NOMO-1 treated with DMSO at 0.1 percent for 48 hours (cell line): ENCODE measurements around the gene MGAT3.
"Not testable (repeated sequence)": the region's sequence is repeated elsewhere in the genome, so short reads cannot be mapped to it uniquely, and the experiment has no call there.

Experiments used
- DNase-seq: peaks from one replicate; lab custom pipeline; 2025; ENCODE audit not compliant: unreplicated experiment; lab: John Stamatoyannopoulos, UW

Gene MGAT3

DNA sequence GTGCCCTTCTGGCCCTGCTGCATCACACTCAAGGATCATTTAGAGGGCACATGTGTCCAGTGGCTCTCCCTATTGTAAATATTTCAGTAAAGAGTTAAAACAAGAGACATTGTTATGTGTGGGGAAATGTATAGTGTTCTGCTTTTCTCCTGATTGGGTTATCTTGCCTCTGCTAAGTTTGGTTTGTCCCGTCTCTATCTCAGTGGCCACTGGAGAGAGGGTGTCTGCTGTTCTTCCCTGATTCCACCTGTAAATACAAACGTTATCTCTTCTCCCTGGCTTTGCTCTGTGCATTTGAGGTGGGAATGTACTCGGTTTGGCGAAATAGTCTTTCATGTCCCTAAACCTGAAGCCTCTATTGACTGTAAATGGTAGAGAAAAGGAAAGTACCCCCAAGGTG, 51.6 kb downstream of the MGAT3 start:
- DNase-seq = no peak

DNA sequence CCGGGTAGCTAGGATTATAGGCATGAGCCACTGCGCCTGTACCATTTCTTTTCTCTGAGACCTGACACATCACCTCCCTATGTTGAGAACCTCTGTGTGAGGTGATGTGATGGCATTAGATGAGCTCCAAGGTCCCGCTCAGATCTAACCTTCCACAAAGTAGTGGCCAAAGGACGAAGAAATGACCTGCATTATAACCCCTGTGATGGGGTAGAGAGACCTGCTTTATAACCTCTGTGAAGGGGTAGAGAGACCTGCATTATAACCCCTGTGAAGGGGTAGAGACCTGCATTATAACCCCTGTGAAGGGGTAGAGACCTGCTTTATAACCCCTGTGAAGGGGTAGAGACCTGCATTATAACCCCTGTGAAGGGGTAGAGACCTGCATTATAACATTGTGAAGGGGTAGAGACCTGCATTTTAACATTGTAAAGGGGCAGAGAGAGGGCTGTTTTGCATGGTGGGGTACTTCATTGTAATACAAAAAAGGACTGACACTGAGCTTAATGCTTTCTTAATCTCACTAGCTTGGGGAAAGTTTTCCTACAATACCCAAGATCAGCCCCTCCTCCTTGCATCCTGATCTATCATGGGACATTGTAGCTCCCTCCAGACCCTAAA, 53.8 kb downstream of the MGAT3 start:
- DNase-seq = no peak

DNA sequence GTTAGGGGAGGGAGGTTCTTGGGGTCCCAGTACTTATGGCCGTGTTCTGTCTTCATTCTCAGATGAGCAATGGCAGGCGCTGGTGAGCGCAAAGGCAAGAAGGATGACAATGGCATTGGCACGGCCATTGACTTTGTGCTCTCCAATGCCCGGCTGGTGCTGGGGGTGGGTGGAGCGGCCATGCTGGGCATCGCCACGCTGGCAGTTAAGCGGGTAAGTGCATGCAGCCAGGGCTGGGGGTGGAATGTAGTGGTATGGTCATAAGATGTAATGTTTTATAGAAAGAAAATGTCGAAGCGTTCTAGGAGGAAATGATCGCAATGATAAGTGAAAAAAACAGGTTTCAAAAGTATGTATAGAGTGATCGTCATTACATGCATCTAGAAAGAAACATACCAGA, 54.4 kb downstream of the MGAT3 start:
- DNase-seq = no peak

DNA sequence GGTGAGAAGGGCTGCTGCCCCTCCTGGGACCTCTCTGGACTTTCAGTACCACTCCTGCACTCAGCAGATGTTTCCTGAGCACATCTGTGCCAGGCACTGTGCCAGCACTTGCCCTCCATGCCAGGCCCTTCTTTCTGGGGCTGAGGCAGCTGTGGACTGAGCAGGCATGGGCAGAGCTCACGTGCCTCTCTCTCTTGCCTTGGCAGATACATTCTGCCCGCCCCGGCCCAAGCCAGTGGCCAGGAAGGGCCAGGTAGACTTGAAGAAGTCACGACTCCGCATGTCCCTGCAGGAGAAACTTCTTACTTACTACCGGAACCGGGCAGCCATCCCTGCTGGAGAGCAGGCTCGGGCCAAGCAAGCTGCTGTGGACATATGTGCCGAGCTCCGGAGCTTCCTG, 55.2 kb downstream of the MGAT3 start:
- no peak for DNase-seq

DNA sequence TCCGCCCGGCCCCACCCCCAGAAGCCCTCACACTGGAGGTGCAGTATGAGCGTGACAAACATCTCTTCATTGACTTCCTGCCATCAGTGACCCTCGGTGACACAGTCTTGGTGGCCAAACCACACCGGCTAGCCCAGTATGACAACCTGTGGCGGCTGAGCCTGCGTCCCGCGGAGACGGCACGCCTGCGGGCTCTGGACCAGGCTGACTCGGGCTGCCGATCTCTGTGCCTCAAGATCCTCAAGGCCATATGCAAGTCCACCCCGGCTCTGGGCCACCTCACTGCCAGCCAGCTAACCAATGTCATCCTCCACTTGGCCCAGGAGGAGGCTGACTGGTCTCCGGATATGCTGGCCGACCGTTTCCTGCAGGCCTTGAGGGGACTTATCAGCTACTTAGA, 57.0 kb downstream of the MGAT3 start:
- DNase-seq = no peak

DNA sequence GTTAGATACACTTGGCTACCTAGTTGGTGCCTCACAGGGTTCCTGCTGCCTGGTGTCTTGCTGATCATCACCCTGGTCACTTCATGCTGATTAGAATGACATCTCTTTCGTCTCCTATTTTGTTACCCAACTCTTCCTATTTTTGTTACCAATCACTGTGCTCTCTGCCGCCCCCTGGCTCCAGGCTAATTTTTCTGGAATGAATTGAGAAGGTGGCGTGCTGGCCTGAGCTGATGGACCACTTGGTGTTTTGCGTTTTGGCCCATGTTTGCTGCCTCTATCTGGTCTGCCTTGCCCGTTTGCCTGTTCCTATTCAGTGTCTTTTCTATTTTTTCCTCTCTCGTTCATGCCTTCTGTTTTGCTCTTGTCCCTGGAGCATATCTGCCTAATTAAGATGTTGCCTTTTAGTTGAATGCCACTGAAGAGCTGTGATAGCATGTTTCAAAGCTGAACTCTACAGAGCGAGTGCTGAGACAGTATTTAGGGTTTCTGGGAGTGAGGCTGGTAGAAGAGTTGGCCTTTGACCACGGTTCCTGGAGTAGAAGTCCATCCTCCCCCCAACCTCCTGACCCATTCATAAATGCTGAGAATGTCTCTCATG, 57.7 kb downstream of the MGAT3 start:
- DNase-seq = peak; percentile 53

DNA sequence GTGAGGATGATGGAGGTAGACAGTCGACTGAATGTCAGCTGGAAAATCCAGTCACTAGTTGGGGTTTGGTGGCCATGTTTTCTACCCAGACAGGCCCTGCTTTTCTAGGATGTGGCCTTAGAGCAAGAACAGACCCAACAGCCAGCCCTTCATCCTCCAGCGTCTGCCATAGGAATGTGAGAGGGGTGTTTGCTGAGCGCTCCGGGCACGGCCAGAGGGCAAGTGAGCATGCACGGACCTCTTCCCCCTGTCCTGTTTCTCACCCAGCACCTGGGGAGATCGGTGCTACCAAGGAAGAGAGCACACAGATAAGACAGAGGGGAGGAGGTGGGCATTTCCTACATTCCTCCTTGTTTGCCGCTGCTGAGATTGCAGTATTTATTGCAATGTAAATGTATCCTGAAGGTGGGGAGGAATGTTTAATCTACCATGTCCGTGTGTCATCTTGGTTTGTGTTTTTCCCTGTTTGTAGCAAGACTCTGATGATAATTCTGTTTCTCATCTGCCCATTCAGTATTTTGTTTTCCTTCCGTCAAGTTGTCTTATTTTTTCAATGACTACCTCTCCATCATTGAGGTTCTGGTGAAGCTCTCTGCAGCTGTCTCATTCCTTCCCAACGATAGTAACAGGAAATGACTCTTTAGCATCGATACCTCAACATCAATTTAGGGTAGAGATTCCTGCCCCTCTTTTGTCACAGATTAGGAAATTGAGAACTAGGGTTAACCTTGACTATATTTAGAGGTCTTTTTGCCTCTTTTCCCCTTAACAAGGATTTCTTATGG, 58.6 kb downstream of the MGAT3 start:
- no peak for DNase-seq

DNA sequence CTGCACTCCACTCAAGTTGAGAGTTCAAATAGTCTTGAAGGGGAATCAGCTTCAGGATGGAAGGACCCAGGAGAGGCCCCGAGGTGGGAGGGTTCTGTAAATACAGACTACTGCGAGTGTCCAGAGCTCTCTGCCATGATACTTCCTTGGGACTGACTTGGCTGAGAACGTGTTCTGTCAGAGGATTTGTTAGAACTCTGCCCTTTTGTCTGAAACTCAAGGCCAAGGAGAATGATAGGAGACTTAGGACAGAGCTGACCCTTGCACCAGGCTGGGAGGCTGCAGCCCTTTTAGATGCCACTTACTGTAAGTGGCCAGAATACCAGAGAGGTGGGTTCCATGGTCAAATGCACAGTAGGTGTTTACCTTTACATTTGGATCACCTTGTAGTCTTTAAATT, 60.7 kb downstream of the MGAT3 start:
- no peak for DNase-seq

DNA sequence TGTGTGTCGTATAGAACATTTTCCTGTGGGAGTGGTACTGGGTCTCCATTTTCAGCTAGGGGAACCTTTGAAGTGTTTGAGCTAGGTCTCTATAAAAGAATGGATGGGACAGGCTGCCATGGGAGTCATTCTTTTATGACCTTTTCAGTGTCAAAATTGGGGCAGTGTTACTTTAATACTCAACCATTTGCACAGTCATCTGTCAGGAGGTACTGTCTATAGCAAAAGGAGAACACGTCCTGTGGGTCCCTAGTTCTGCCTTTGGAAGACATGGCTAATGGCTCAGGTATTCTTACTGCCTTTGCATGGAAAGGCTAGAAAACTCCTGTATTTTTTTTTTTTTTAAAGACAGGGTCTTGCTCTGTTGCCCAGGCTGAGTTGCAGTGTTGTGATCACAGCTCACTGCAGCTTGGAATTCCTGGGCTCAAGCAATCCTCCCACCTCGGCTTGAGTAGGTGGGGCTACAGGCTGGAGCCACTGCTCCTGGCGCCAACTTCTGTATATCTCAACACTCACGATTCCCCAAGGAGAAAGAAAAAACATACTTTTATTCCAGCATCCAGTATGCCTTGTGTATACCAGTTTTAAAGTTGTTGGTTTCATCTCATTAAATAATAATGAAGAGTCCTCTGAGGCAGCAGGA, 61.5 kb downstream of the MGAT3 start:
- peak; percentile 9 for DNase-seq

DNA sequence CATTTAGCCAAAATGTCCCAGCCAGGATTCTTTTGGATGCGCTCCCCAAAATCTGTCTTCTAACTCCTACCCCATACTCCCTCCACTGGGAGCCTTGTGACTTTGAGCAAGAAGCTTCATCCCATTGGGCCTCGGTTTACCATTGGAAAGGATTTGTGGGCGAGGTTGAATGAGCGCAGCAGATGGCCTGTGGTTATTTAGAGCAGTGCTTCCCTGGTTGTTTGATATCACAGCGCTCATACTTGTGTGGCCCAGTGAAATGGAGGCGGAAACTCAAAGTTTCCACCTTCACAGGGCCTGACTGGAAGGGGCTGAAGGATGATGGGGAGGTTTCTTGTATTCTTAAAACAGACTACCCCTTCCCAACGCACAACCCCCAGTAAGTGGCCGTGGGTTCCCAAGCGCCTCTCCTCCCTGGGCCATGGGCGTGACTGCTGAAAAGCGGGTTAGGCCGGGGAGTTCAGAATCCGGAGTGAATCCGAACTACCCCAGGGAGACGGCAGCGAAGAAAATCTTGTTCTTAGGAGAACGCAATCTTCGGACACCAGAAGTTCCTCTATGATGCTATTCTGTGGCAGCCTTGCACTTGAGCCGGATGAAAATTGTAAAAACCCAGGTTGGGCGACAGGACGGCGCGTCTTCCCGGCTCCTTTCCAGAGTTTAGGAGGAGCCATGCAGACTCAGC, 62.3 kb downstream of the MGAT3 start:
- peak; percentile 46 for DNase-seq

DNA sequence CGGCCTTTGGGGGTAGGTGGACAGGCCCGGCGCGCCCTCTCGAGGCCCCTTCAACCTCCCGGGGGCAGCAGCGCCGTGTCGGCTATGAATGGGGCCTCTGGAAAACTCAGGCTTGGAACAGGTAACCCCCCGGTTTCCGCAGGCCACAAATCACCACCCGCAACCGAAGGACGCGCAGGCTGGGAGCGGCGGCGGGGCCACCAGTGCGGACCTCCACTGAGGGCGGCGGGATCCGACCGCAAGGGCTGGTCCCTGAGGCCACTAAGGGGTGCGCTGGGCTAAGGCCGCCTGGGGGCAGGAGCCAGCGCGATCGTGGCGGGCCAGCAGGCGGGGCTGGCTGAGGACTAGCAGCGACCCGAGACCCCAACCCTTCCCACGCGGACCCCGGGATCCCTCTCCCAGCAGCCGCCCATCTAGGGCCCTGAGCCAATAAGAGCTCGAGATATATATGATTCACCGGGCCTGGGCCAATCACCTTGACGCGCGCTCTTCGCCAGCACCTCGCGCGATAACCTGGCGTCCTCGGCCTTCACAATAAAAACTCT, 62.9 kb downstream of the MGAT3 start:
- peak; percentile 99 for DNase-seq

DNA sequence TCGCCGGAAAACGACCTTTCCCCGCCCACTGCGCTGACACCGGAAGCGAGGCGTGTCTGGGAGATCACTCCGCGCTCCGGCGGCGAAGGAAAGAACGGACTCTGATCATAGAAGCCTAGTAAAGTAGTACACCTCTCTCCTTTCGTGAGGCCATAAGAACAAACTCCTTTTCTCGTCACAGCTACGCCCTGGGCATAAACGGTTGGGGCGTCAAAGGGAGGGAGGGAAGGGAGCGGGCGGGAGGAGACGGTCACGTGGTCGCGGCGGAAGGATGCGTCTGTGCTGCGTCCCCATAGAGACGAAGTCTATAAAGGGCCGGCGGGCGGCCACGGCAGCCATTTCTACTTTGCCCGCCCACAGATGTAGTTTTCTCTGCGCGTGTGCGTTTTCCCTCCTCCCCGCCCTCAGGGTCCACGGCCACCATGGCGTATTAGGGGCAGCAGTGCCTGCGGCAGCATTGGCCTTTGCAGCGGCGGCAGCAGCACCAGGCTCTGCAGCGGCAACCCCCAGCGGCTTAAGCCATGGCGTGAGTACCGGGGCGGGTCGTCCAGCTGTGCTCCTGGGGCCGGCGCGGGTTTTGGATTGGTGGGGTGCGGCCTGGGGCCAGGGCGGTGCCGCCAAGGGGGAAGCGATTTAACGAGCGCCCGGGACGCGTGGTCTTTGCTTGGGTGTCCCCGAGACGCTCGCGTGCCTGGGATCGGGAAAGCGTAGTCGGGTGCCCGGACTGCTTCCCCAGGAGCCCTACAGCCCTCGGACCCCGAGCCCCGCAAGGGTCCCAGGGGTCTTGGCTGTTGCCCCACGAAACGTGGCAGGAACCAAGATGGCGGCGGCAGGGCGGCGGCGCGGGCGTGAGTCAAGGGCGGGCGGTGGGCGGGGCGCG, 63.7 kb downstream of the MGAT3 start, which contains the start of gene ATF4:
ATF4 (plus strand) TSS at position 337 of the 880 bp plus-strand sequence. CDS start 884 bp downstream, outside the sequence.
- peak; percentile 87 for DNase-seq

DNA sequence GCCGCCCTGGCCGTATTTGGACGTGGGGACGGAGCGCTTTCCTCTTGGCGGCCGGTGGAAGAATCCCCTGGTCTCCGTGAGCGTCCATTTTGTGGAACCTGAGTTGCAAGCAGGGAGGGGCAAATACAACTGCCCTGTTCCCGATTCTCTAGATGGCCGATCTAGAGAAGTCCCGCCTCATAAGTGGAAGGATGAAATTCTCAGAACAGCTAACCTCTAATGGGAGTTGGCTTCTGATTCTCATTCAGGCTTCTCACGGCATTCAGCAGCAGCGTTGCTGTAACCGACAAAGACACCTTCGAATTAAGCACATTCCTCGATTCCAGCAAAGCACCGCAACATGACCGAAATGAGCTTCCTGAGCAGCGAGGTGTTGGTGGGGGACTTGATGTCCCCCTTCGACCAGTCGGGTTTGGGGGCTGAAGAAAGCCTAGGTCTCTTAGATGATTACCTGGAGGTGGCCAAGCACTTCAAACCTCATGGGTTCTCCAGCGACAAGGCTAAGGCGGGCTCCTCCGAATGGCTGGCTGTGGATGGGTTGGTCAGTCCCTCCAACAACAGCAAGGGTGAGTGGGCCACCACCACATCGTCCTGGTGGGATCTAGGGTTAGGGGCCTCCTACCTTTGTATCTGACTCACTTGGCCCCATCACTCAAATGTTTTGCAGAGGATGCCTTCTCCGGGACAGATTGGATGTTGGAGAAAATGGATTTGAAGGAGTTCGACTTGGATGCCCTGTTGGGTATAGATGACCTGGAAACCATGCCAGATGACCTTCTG, 64.5 kb downstream of the MGAT3 start:
- DNase-seq = peak; percentile 64

DNA sequence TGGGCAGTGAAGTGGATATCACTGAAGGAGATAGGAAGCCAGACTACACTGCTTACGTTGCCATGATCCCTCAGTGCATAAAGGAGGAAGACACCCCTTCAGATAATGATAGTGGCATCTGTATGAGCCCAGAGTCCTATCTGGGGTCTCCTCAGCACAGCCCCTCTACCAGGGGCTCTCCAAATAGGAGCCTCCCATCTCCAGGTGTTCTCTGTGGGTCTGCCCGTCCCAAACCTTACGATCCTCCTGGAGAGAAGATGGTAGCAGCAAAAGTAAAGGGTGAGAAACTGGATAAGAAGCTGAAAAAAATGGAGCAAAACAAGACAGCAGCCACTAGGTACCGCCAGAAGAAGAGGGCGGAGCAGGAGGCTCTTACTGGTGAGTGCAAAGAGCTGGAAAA, 65.3 kb downstream of the MGAT3 start:
- not testable (repeated sequence) for DNase-seq

DNA sequence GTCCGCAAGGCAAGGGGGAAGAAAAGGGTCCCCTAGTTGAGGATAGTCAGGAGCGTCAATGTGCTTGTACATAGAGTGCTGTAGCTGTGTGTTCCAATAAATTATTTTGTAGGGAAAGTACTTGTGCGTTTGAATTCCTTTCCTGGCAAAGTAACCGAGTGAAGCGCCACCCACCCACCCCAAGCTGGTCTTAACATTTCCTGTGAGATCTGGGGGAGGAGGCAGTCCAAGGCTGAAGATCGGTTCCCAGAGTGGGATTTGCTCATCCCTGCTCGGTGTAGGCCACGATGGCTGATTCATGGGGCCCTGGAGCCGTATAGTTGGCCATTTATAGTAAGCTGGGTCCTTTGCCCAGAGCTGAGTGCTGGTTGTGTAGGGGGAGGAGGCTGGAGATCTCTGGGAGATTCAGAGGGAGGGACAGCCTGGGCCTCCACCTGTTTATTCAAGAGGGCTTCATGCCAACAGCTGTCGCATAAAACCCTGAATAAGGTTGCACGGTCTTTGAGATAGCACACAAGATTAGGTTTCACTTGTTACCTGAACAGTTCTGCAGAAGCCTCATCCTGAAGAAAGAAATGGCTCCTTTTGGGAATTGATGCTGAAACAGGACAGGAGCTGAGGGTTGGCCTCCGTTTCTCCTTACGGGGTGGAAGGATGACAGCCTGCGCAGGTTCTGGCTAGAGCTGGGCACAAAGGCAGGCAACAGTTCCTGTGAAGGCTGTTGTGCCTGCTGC, 65.9 kb downstream of the MGAT3 start:
- DNase-seq = peak; percentile 15

DNA sequence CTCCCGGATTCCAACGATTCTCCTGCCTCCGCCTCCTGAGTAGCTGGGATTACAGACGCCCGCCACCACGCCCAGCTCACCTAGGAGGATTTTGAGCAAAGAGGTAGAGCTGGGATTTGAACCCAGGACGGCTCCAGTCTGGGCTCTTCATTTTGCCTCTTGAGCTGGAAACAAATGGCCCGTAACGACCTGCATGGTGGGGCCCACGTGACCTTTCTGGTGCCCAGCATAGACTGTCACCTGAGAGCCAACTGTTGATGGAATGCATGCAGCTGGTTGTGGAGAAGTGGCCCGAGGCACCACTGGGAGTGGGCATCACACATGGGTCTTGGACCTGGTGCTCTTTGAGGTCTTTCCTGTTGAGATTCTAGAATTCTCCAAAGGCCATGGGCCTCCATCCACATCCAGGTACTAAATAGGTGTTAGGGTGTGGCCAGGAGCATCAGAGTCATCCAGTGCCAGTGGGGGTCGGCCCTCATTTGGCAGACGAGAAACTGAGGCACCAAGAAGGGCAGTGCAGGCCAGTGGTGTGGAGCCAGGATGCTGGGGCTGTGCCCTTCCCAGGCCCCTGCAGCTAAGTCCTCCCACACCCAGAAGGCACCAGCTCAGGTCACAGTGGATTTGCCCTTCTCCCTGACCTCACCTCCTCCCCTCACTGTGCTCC, 67.4 kb downstream of the MGAT3 start:
- no peak for DNase-seq

DNA sequence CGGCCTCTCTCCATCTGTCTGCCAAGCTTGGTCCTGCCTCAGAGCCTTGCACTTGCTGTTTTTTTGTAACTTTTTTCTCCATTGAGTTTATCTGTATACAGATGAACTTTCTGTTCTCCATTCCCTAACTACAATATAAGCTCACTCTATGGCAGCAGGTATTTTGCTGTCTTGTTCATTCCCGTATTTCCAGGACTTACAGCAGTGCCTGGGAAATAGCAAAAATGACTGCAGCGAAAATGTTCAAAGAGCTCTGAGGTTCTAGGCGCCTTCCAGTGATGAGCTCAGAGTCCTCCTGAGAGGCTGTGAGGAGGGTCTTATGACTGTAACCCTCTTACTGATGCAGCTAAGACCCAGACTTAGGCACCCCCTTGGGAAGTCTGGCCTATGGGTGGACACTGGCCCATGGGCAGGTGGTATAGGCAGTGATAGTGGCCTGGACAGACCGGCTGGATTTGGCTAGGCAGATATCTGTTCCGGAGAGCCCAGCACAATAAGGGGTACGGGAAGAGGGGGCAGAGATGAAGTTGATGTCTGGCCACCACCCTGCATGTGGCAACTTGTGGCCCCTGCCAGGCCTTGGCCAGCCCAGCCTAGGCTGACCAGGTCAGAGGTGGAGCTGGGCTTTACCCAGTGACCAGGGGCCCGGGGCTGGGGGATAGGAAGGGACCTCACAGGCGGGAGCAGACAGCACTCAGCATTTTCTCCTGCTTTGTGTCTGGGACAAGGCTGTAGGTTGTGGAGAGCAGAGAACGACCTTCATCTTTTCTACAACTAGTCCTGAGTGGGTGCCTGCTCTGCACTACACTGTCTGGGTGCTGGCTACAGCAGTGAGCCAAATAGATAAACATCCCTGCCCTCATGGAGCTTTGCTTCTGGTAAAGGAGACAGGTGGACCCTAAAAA, 68.2 kb downstream of the MGAT3 start:
- DNase-seq = no peak
